ENCODE measurements around the gene TM7SF2.

- TF ChIP-seq CTCF (IDR thresholded peaks at IDR 0.05 in 8 of 11, conservative IDR thresholded peaks at IDR 0.05 in 3 of 11) = no peak
- no peak for TF ChIP-seq POLR2AphosphoS5 (IDR thresholded peaks at IDR 0.05)
- TF ChIP-seq POLR2A (IDR thresholded peaks at IDR 0.05) = no peak
Observed at GRCh38 chr11:65086809-65087208, 24.9 kb upstream of the TM7SF2 start.

All from spleen (tissue), 7 donors.